GM18508 (cell line): ENCODE measurements around the gene PLGRKT.
"Not testable (repeated sequence)": the region's sequence is repeated elsewhere in the genome, so short reads cannot be mapped to it uniquely, and the experiment has no call there.

ENCODE experiments used
- ATAC-seq: cut with Tn5 transposase; IDR thresholded peaks from one replicate; pipeline ENCODE4 v1.9.1; 2021; ENCODE audit warnings: moderate number of reproducible peaks; ENCODE audit not compliant: insufficient read depth, unreplicated experiment

Gene PLGRKT

DNA sequence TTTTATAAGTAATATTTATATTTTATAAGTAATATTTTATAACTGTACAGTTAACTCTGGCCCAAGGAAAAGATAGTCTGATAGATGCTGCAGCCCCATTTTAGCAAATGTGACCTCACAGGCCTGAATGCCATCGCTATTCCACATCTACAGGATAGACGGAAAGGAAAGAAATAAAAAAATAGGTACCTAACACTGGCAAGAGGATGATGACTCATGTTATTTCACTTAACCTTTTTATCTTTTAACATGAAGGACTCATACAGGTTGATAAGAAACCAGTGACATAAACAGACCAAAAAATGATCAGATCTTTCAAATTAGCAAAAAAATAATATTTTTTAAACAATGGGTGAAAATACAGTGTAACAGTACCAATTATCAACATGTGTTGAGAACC is 15.3 kb upstream of the PLGRKT start:
- ATAC-seq, result no peak

- no peak for ATAC-seq
Observed at GRCh38 chr9:5452286-5452609, 14.5 kb upstream of the PLGRKT start.

GRCh38 chr9:5450359-5451091 is 12.8 kb upstream of the PLGRKT start, which contains the start of gene CD274:
Gene CD274, plus strand, starts transcription at chr9:5450542. Its CDS starts 5,572 bp downstream, at chr9:5456114.
- ATAC-seq, result no peak

GRCh38 chr9:5449521-5450358 is 12.0 kb upstream of the PLGRKT start:
- ATAC-seq, result no peak

DNA sequence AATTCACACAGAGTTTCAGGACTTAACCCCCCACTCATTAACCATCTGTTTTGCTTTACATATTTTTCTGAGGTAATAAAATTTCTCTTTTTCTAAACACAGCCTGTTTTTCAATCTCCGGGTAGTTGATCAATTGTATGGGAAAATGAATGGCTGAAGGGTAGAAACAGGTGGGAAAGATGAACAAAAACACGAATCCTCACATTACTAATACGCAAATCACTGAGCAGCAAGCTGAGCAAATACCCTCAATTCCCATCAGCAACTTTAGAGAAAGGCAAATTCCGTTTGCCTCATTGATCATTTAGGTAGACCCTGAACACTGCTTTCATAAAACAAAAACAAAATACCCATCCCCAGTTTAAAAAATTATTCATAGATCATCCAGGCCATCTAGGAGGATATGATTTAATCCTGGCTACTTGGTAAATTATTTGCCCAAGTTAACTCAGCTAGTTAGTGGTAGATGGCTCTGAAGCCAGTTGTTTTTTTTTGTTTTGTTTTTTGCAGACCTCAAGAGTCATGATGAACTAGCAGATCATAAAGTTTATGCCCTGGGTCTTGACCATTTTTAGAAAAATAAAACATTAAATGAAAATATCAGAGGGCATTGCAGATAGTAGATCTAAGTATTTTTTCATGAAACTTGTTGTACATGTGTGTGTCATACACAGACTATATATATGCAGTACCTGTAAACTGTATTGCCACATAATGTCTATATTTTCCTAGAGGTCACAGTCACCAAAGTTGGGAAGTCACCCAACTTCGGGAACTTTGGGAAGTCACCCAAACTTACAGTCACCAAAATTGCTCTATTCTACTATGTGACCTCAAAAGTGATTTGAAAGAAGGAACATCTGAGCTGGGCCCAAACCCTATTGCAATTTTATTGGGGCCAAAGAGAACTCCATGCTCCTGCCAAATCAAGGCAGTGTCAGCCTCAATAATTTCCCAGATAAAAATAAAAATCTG is 11.0 kb upstream of the PLGRKT start:
- ATAC-seq, result no peak

- no peak for ATAC-seq
Observed at GRCh38 chr9:5448016-5448415, 10.3 kb upstream of the PLGRKT start.

DNA sequence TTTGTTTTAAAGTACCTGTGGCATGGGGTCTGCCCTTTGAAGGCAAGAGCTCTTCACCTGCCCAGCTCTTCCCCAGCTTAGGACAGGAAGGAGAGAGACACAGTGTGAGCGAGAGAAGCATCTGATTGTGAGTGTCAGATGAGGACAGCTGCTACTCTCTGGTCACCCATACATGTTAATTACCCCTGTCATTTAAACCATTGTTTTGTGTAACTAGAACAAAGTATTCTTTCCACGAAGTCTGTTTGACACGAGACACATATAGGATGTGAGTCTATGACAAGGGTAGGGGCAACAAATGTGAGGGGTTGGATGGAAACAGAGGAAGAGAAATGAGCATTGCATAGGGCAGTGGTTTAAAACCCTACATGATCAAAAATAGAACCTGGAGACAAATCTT is 9.6 kb upstream of the PLGRKT start:
- ATAC-seq, result no peak

DNA sequence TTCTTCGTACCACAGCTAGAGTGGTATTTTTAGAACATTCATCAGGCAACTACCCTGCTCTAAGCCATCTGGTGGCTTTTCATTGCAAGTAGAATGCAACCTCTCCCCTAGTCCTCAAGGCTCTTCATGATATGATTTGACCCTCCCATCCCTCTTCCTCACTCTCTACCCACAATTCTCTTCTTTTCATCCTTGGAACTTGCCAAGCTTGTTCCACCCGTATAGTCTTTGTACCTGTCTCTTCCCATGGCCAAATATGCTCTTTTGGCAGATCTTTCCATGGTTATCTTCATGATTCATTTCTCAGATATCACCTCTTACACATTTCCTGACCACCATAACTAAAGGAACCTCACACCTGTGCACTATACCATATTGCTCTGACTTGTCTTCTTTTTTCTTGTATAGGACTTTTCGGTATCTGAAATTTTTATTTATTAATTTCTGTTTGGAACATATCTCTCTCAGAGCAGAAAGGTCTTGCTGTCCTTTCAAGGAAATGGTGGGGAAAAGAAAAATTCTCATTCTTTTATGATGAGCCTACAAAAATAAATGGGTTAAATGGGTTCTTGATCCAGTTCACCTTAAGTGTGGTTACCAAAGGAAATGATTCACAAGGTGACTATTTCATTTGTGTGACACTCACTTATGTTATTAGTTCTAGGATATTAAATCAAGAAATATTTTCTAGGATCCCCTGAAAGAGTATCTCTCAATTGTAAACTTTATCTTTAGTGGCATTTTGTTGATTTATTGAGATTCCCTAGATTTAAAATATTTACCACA is 8.9 kb upstream of the PLGRKT start:
- ATAC-seq, result no peak

GRCh38 chr9:5445886-5446285 is 8.2 kb upstream of the PLGRKT start:
- no peak for ATAC-seq

DNA sequence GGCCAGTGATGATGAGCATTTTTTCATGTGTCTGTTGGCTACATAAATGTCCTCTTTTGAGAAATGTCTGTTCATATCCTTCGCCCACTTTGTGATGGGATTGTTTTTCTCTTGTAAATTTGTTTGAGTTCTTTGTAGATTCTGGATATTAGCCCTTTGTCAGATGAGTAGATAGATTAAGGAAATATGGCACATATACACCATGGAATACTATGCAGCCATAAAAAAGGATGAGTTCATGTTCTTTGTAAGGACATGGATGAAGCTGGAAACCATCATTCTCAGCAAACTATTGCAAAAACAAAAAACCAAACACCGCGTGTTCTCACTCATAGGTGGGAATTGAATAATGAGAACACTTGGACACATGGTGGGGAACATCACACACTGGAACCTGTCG is 7.4 kb upstream of the PLGRKT start:
- not testable (repeated sequence) for ATAC-seq

DNA sequence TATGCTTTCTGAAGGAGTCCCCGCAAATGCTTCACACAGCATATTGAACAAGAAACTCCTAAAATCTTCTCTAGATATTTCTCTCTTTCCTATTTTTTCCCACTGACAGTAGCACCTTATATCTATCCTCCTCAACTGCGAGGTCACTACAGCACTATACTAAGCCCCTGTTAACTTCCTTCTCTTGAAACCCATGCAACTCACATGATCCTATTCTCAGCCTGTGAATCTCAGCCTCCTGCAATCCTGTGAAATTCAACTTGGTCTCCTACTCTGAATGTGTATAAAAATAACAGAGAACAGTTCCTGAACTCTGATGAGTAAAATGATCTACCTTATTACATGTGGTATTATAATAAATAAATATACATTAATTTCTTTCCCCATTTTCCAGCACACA is 6.1 kb upstream of the PLGRKT start:
- ATAC-seq, result no peak

DNA sequence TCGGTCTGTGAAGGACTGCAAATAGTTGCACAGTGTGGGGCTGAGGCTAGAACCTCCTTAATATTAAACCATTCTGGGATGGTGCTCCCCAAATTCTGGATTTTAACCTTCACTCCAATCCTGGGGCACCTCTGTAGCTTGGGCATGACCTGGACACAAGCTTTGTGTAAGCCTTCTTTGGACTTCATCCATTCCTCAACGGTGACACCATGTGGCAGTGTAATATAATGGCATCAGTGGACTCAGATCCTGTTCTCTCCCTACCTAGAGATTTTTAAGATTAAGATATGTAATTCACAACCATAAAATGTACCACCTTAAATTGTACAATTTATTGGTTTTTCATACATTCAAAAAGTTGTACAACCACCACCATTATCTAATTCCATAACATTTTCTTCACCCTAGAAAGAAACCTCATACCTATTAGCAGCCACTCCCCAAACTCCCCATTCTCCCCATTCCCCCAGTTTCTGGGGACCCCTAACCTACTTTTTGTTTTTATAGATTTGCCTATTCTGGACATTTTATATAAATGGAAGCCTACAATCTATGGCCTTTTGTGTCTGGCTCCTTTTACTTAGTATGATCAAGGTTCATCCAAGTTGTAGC is 4.8 kb upstream of the PLGRKT start:
- ATAC-seq, result no peak

GRCh38 chr9:5441043-5441442 is 3.3 kb upstream of the PLGRKT start:
- ATAC-seq, result no peak

- ATAC-seq, result no peak
Observed at GRCh38 chr9:5440426-5440825, 2.7 kb upstream of the PLGRKT start.

DNA sequence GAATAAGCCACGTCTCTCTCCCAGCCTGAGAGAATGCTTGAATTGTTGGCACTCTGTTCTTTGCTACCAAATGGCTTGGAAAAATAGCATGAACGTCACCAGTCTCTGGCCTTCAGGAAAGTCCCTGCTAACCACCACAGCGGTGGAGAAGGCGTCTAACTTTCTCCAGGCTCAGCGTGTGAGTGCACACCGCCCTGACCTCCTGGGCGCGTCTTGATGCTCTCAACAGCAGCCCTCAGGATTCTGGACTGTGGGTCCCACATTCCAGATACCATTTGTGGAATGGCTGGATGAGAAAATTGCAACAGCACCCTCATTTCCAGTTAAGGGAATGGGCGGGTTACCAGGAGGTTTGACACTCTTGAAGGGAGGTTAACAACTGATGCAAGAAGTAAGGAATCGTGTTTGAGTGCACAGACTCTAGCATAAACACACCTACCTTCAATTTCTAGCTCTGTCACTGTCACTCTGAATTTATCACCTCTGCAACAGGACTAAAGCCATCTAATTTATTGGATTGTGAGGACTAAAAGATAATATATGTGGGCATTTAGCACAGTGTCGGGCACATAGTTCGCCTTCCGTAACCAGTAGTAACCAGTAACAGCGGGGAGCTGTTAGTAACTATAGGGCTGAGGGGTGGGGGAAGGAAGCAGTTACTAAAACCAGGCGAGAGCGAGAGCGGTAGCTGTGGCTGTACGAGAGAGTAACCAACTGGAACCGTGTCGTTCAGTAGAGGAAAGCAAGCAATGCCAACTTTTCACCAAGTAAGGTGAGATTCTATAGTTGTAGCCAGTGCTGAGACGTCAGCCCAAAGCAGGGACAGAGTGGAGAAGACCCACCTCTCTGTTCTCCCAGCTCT is 807 bp upstream of the PLGRKT start:
- peak; percentile 58 for ATAC-seq

- ATAC-seq, result no peak
Observed at GRCh38 chr9:5436441-5436840, 1.3 kb downstream of the PLGRKT start.

GRCh38 chr9:5435912-5436311 is 1.8 kb downstream of the PLGRKT start:
- ATAC-seq, result no peak
